GM12864 (cell line): ENCODE measurements around the gene PODNL1.

Experiments
- DNase-seq: peaks from one replicate; pipeline ENCODE4 v3.0.0-alpha.2; 2011; ENCODE audit warnings: low read depth
- H3K4me3 ChIP-seq: 2 replicates; pipeline ENCODE4 v1.5.1; 2011; ENCODE audit warnings: mild to moderate bottlenecking, low read depth, low read length, control low read depth
- CTCF ChIP-seq: IDR thresholded peaks from 2 replicates; pipeline ENCODE4 v1.5.1; 2011; ENCODE audit warnings: low read depth, mild to moderate bottlenecking, moderate library complexity, low read length, control low read depth, inconsistent platforms; ENCODE audit errors: missing control alignments

The PODNL1 gene

GRCh38 chr19:13946414-13946813 lies 8.2 kb upstream of the PODNL1 start:
- H3K4me3 ChIP-seq, result no peak overlapping the region
- no peak for DNase-seq
- no peak for TF ChIP-seq CTCF

- no peak for DNase-seq
- no peak for TF ChIP-seq CTCF
- H3K4me3 ChIP-seq, result no peak overlapping the region
Measured at GRCh38 chr19:13942023-13942684, 3.9 kb upstream of the PODNL1 start.

GRCh38 chr19:13937479-13938300 lies 527 bp downstream of the PODNL1 start:
- DNase-seq, result no peak
- no peak overlapping the region for H3K4me3 ChIP-seq

GRCh38 chr19:13935765-13936510 lies 2.3 kb downstream of the PODNL1 start:
- TF ChIP-seq CTCF, result no peak
- no peak overlapping the region for H3K4me3 ChIP-seq
- DNase-seq, result no peak

More at GRCh38 chr19:13937479-13938300, 527 bp downstream of the PODNL1 start:
- no peak for TF ChIP-seq CTCF

- no peak overlapping the region for H3K4me3 ChIP-seq
- no peak for DNase-seq
- no peak for TF ChIP-seq CTCF
Measured at GRCh38 chr19:13934785-13935109, 3.5 kb downstream of the PODNL1 start.

GRCh38 chr19:13932911-13933393 lies 5.3 kb downstream of the PODNL1 start:
- DNase-seq, result no peak
- no peak overlapping the region for H3K4me3 ChIP-seq
- TF ChIP-seq CTCF, result no peak
